Neural crest cell (in vitro differentiated cells): ENCODE results near the gene MANBA. TPM values are rescaled to one million over a fixed set of nuclear protein-coding genes. Genes with fewer than 3 reads are reported as not detected.
A peak's percentile ranks its signal among the peaks of the same experiment; 100 is the strongest.

Experiments
- DNase-seq: peaks from one replicate; pipeline ENCODE4 v3.0.0; 2021; ENCODE audit warnings: low read depth, mixed read lengths, low spot score
- H3K27ac Mint-ChIP-seq: one replicate; pipeline ENCODE4 v1.8.0; 2021; ENCODE audit warnings: mild to moderate bottlenecking, mixed read lengths; ENCODE audit not compliant: unreplicated experiment
- H3K27me3 Mint-ChIP-seq: 2 replicates; pipeline ENCODE4 v1.8.0; 2021; ENCODE audit warnings: low read depth, mild to moderate bottlenecking, mixed read lengths
- H3K36me3 Mint-ChIP-seq: 2 replicates; pipeline ENCODE4 v1.8.0; 2021; ENCODE audit warnings: low read depth, mild to moderate bottlenecking, mixed read lengths
- H3K4me1 Mint-ChIP-seq: 2 replicates; pipeline ENCODE4 v1.8.0; 2021; ENCODE audit warnings: mixed read lengths
- H3K4me3 Mint-ChIP-seq: one replicate; pipeline ENCODE4 v1.8.0; 2021; ENCODE audit warnings: mild to moderate bottlenecking, mixed read lengths
- H3K9me3 Mint-ChIP-seq: 2 replicates; pipeline ENCODE4 v1.8.0; 2021; ENCODE audit warnings: mixed read lengths
- CTCF ChIP-seq: fragments of 200-600 bp; sonication (generic); conservative IDR thresholded peaks from 2 replicates; pipeline ENCODE4 v1.5.0; 2021; ENCODE audit warnings: antibody characterized with exemption, mild to moderate bottlenecking
- total RNA-seq: library from RNA; stranded (reverse); gene quantifications from 2 replicates; pipeline ENCODE4 v1.2.1, GENCODE V29; 2021

The MANBA gene
- total RNA-seq, 1 donor from 2014 or later: 18.4 TPM

- Mint-ChIP-seq H3K27me3 (no peaks in the 10 kb centered on the region), H3K4me3 (no peak overlapping the region), H3K9me3 (no peaks in the 10 kb centered on the region), H3K36me3 (peaks cover 21% of the 10 kb centered on the region), H3K27ac (no peak overlapping the region), H3K4me1 (no peaks in the 10 kb centered on the region)
- TF ChIP-seq CTCF: no peak
- DNase-seq: no peak
Observed at GRCh38 chr4:102598086-102598761, 162.5 kb downstream of the MANBA start.

DNA sequence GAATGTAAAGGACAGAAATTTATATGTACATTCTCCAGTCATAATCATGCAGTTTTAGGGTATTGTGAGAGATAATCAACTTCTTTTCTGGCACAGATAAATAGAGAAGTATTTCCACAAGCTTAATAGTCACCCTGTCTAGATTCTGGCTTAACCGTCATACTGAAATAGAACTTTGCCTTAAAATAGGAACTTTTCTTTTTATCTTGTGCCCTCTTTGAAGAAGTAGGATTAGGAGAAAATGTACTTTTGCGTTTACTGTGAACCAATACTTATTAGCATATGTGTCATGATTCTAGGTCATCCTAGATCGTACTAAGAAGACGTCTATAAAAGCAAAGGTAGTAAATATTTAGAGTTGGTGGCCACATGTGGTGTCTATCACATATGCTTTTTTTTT, 164.2 kb downstream of the MANBA start:
- no peak overlapping the region for H3K4me3 Mint-ChIP-seq
- H3K9me3 Mint-ChIP-seq: no peaks in the 10 kb centered on the region
- H3K4me1 Mint-ChIP-seq: no peaks in the 10 kb centered on the region
- peak overlapping the region; percentile 10 for H3K27ac Mint-ChIP-seq
- no peak for DNase-seq
- H3K27me3 Mint-ChIP-seq: no peaks in the 10 kb centered on the region
- peaks cover 31% of the 10 kb centered on the region for H3K36me3 Mint-ChIP-seq
- TF ChIP-seq CTCF: no peak

DNA sequence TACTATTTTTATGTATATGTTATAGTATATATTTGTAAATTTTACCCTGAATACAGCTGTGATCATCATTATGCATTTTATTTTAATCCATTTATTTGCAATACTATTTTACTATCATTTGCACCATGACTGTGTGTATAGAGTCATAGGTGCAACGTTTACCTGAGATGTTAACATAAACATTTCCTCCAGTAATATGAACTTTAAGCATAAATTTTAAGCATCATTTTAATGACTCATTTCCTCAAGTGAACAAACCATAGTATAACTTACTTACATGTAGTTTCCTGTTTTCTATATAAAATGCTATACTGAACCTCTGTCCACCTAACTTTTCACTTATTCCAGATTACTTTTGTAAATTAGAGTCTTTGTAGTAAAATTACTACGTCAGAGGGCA, 166.8 kb downstream of the MANBA start:
- peaks cover 2% of the 10 kb centered on the region for H3K9me3 Mint-ChIP-seq
- DNase-seq: no peak
- TF ChIP-seq CTCF: no peak
- H3K27ac Mint-ChIP-seq: no peak overlapping the region
- H3K4me3 Mint-ChIP-seq: no peak overlapping the region
- no peaks in the 10 kb centered on the region for H3K4me1 Mint-ChIP-seq
- H3K27me3 Mint-ChIP-seq: no peaks in the 10 kb centered on the region
- H3K36me3 Mint-ChIP-seq: peaks cover 48% of the 10 kb centered on the region

- H3K4me1 Mint-ChIP-seq: no peaks in the 10 kb centered on the region
- no peak overlapping the region for H3K4me3 Mint-ChIP-seq
- no peak for DNase-seq
- H3K9me3 Mint-ChIP-seq: peaks cover 2% of the 10 kb centered on the region
- TF ChIP-seq CTCF: no peak
- no peak overlapping the region for H3K27ac Mint-ChIP-seq
- H3K36me3 Mint-ChIP-seq: peaks cover 48% of the 10 kb centered on the region
- no peaks in the 10 kb centered on the region for H3K27me3 Mint-ChIP-seq
Observed at GRCh38 chr4:102593147-102593546, 167.6 kb downstream of the MANBA start.

GRCh38 chr4:102592256-102592655, 168.5 kb downstream of the MANBA start:
- no peak for DNase-seq
- H3K4me1 Mint-ChIP-seq: no peaks in the 10 kb centered on the region
- H3K36me3 Mint-ChIP-seq: peaks cover 40% of the 10 kb centered on the region
- H3K27ac Mint-ChIP-seq: no peak overlapping the region
- H3K27me3 Mint-ChIP-seq: no peaks in the 10 kb centered on the region
- H3K4me3 Mint-ChIP-seq: no peak overlapping the region
- no peak for TF ChIP-seq CTCF
- peaks cover 2% of the 10 kb centered on the region for H3K9me3 Mint-ChIP-seq
